ENCODE results near the gene MYO16. TPM values are rescaled to one million over a fixed set of nuclear protein-coding genes. Genes with fewer than 3 reads are reported as not detected.

The MYO16 gene
- total RNA-seq, 1 donor from 2014 or later, result 1.2 TPM

DNA sequence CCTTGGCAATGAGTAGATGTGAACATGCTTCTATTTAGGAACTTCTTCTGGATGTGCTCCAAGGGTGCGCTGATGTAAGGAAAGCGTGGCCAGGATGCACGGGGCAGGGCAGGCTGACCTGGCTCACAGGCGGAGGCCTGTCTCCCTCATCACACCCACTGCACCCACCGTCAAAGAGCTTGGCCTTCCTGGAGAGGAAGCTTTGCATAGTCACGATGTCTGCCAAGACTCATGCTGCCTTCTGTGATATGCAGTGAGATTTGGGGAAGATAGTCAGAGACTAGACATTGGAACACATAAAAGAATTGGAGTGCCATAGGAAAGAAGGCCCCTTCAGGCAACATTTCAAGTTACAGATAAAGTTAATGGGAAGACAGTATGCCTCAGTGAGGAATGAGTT lies 82.0 kb downstream of the MYO16 start:
- ATAC-seq (ENCODE audit: poor library complexity), result no peak
- intact Hi-C loops (cut with DNase I), result no loop called here

DNA sequence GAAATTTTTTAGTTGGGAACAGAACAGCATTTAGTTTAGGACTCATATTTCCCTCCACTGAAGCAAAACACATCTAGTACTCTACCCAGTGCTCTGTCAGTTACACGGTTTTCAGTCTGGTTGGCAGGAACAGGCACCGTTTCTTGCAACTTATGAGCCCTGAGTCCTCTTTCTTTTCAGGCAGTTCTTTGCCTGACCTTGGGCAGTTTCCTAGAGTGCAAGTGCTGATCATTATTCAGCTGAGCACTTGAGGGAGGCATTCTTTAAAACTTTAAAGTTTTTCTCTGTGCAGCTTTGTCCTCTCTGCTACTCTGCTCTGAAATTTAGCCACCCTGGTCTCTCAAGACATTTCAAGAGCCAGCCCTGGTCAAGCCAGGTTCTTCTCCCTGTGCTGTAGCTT lies 96.1 kb downstream of the MYO16 start:
- intact Hi-C loops (cut with DNase I), result no loop called here
- no peak for ATAC-seq (ENCODE audit: poor library complexity)
- DNase-seq, result no peak

More for the DNA sequence above, 82.0 kb downstream of the MYO16 start:
- no peak for DNase-seq

GRCh38 chr13:108728370-108728769 lies 99.0 kb downstream of the MYO16 start:
- no peak for ATAC-seq (ENCODE audit: poor library complexity)
- DNase-seq, result no peak
- intact Hi-C loops (cut with DNase I), result no loop called here

GRCh38 chr13:108733022-108733560 lies 103.7 kb downstream of the MYO16 start:
- no peak for DNase-seq
- intact Hi-C loops (cut with DNase I), result no loop called here
- no peak for ATAC-seq (ENCODE audit: poor library complexity)

DNA sequence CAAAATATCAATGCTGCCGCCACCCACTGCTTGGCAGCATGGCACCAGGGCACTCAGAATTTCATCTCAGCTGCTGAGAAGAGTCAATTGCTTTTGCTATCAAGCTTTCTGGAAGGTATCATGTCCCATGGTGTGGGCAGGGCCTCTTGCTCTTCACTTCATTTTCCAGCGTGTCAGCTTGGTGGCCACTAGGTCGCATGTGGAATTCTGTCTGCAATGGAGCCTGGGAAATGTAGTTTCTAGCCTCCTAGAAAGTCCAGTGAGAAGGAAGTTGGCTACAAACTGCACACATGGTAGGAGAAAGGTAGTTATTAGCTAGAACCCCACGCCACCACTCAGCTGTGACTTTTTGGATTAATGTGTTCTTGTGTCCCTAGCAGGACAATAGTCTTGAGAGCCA lies 105.3 kb downstream of the MYO16 start:
- intact Hi-C loops (cut with DNase I), result no loop called here
- DNase-seq, result no peak
- ATAC-seq (ENCODE audit: poor library complexity), result no peak

GRCh38 chr13:108741930-108742329 lies 112.5 kb downstream of the MYO16 start:
- ATAC-seq (ENCODE audit: poor library complexity) (no peak), DNase-seq (no peak)
- intact Hi-C loops (cut with DNase I), result no loop called here

DNA sequence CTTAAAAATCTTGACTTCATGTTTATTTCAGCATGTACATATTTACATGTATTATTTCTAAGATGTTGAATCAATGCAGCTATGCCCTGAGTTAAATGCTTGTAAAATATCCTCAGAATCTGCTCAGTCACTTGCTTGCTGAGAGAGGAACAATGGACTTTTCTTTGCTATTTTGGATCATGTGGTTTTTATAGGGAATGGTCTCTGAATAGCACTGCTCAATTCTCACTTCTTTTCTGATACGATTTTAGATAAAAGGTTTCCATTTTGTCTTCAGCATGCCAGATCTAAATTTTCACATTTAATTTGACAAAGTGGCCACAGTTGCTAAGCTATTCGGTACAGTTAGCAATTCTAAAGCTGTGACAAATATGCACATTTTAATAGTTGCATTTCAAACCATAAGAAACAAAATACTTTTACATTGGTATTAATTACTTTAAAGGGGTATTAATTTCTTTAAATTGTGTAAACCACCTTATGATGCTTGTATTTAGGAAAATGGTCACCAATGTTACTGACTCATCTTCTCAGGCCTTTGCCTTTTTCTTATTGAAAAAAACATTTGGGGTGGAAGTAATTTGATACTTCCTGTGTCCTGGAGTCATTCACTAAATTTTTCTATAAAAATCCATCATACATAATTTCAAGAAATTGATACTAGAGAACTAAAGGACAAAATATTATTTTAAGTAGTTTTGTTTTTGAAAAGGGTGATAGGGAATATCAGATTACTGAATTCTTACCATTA lies 113.5 kb downstream of the MYO16 start:
- intact Hi-C loops (cut with DNase I), result no loop called here
- ATAC-seq (ENCODE audit: poor library complexity) (no peak), DNase-seq (no peak)

DNA sequence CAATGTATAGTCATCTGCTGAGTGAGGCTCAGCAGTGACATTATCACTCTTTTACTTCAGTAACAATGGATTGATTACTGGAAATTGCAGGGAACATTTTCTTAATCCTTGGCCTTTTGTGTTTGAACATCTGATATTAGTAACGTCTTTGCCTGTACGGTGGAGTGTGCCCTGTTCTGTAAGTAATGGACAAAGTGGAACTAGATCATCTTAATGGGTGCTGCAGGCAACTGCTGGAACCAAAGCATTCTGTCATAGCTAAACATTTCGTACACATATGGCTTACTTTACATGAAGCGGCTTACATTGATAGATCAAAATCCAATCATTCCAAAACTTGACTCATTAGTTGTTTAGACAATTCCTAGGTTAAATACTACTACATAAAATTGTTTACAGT lies 114.1 kb downstream of the MYO16 start:
- intact Hi-C loops (cut with DNase I), result no loop called here
- no peak for DNase-seq
- ATAC-seq (ENCODE audit: poor library complexity), result no peak

DNA sequence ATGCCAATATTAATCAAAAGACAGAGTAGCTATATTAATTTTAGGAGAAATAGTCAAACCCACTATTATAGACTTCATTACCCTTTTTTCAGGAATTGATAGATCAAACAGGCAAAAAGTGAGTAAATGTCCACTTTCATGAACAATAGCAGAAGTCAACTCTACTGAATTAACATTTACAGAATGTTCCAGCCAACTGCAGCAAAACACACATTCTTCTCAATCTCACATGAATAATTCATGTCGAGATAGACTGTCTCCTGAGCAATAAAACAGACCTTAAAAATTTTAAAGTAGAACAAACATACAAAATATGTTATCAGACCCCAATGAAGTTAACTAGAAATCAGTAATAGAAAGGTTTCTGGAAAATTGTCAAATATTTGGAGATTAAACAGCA lies 118.4 kb downstream of the MYO16 start:
- no peak for DNase-seq
- ATAC-seq (ENCODE audit: poor library complexity), result no peak
- intact Hi-C loops (cut with DNase I), result no loop called here

DNA sequence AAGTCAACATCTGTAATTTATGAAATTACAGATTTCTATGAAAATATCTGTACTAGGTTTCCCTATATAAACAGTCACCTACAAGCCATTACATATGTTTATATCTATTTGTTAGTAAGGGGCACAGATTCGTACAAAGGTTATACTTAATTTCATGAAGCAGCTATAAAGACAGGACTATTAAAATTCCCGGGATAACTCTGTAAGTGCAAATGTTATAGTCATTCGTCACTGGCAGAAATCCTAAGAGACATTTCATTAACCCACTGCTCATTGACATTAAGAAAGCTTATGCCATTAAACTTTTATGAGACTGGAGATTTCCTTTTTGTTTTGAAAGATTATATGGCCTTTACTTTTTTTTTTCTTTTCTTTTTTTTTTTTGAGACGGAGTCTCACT lies 122.9 kb downstream of the MYO16 start:
- intact Hi-C loops (cut with DNase I), result no loop called here
- DNase-seq (no peak), ATAC-seq (ENCODE audit: poor library complexity) (no peak)

DNA sequence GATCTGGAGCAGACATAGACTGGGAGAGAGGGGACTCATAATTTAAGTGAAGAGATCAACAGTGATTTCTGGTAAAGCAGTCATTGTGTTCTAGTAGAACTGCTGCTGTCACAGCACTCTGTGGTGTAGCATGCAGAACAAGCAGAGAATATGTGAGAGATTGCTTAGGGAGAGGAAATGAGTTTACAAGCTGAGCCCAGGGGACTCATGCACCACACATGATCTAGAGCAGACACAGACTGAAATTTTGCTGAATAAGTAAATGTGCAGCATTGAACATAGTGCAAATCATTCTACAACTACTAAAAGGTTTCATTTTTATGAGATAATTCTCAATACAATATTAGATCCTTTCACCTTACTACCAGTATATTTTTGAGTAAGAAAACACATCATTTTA lies 125.7 kb downstream of the MYO16 start:
- DNase-seq (no peak), ATAC-seq (ENCODE audit: poor library complexity) (no peak)
- intact Hi-C loops (cut with DNase I), result no loop called here

DNA sequence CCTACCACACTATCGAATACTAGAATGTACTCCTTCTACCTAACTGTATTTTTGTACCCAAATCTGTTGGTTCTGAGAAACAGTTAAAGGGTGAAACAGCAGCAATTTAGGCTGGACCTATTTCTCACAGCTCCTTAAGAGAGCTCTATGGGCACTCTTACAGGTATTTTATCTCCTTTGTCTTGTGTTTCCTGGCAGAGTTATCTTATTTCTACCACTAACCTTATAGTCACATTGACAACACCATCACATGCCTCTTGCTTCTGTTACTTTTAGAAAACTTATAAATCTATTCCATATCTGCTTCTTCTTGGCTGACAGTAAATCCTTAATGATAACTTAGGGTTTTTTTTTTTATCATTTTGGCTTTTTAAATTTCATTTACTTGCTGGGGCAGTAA lies 130.7 kb downstream of the MYO16 start:
- DNase-seq, result no peak
- intact Hi-C loops (cut with DNase I), result no loop called here
- no peak for ATAC-seq (ENCODE audit: poor library complexity)

GRCh38 chr13:108760541-108760940 lies 131.1 kb downstream of the MYO16 start:
- no peak for ATAC-seq (ENCODE audit: poor library complexity)
- DNase-seq, result no peak
- intact Hi-C loops (cut with DNase I), result no loop called here

DNA sequence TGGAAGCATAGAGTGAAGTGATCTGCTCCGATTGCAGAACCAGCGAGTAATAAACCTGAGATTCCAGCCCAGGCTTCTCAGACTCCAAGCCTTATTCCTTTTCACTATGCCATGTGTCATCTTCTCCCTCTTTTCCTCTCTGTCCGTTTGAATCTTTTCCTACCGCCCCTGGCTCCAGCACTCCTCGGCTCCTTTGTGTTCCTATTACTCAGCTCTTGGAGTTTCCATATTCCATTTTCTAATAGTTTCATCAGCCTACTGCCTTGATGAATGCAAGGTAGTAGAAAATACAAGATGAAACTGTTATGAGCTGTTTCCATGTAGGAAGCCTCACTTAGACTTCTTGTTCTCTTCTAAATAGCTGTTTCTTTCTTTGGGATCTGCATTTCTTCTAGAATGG lies 138.6 kb downstream of the MYO16 start:
- DNase-seq (no peak), ATAC-seq (ENCODE audit: poor library complexity) (no peak)
- intact Hi-C loops (cut with DNase I), result no loop called here

DNA sequence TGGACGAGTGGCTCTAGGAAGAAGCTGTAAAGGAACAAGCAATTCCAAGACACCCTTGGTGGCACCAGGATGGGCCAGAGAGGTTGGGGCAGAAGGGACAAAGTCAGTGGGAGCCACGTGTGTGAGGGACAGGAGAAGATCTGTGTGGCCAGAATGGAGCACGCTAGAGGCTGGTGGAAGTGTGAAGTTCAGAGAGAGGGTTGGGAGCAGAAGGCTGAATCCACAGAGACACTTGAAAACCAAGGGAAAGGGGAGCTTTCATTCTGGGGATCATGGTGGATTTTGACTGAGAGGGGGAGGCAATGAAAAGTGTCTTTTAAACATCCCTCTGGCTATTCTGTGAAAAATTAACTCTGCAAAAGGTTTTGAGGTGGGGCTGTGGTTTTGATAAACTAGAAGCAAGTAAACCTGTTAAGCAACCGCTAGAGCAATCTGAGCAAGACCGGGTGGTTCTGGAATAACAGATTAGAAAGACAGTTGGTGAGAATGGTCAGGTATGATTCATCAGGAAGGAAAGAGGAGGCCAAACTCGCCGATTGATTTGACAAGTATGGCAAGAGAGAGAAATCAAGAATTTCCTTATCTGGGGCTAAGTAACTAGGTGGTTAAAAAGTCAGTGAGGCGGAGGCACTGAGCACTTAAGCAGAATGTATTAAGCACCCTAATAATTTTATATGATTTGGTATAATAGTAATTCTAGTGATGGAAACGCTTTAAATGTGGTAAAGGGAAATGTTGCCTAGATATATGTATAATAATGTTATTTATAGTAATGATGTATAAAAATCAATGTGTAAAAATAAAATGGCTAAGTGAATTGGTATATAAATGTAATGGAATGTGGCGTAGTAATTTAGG lies 140.0 kb downstream of the MYO16 start:
- intact Hi-C loops (cut with DNase I), result no loop called here

DNA sequence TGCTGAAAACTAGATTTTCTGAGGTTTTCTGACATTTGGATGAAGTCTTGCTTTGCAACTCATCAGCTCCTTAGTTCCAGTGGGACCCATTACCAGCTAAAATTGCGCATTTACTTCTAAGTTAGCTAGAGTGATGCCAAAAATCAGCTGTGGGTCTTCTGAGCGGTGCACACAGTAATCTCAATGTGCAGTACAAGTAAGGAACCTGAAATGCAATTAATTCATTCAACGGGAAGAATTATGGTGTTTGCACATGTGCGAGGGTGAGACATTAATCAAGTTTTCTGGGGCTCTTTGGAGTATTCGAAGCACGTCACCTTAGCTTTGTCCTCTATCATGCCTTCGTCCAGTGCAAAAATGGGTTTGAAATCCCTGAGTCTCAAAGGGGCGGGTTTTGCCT lies 146.2 kb downstream of the MYO16 start:
- DNase-seq (no peak), ATAC-seq (ENCODE audit: poor library complexity) (no peak)
- intact Hi-C loops (cut with DNase I), result no loop called here

More for the DNA sequence above, 140.0 kb downstream of the MYO16 start:
- ATAC-seq (ENCODE audit: poor library complexity) (no peak), DNase-seq (no peak)

- intact Hi-C loops (cut with DNase I), result no loop called here
- DNase-seq (no peak), ATAC-seq (ENCODE audit: poor library complexity) (no peak)
These were observed 147.2 kb downstream of the MYO16 start for GRCh38 chr13:108776650-108777049.

GRCh38 chr13:108777421-108778420 lies 148.3 kb downstream of the MYO16 start:
- DNase-seq, result no peak
- ATAC-seq (ENCODE audit: poor library complexity), result no peak
- intact Hi-C loops (cut with DNase I), result no loop called here

DNA sequence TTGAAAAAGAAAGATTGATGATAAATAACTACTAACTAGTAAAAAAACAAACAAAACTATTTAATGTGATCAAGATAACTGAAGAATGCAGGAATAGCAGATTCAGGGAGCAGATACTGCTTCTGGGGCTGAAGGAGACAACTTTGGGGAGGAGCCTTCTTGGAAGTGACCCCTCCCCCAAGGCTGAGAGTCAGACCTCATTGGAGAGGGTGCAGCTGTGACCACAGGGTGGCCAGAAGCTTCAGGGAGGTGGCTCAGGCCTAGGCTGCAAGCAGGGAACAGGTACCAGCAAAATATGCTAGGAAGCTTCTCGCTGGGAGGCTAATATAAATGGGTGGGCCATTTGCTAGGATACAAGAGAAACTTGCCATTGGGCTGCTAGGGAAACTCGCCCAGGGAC lies 149.9 kb downstream of the MYO16 start:
- DNase-seq, result no peak

More for the DNA sequence above, 149.9 kb downstream of the MYO16 start:
- ATAC-seq (ENCODE audit: poor library complexity), result no peak
- intact Hi-C loops (cut with DNase I), result no loop called here
